Type B pancreatic cell (in vitro differentiated cells): Measurements from ENCODE around the gene TEK. TPM values are rescaled to one million over a fixed set of nuclear protein-coding genes. Genes with fewer than 3 reads are reported as not detected.

Source experiments
- DNase-seq: peaks from one replicate; pipeline ENCODE4 v3.0.0; 2021; ENCODE audit warnings: mixed read lengths; ENCODE audit not compliant: unreplicated experiment; ENCODE audit errors: extremely low spot score
- H3K27ac Mint-ChIP-seq: 2 replicates; pipeline ENCODE4 v1.8.0; 2021; ENCODE audit warnings: mild to moderate bottlenecking, mixed read lengths
- H3K27me3 Mint-ChIP-seq: 2 replicates; pipeline ENCODE4 v1.8.0; 2021; ENCODE audit warnings: mixed read lengths
- H3K36me3 Mint-ChIP-seq: 2 replicates; pipeline ENCODE4 v1.8.0; 2021; ENCODE audit warnings: mixed read lengths
- H3K4me1 Mint-ChIP-seq: one replicate; pipeline ENCODE4 v1.8.0; 2021; ENCODE audit warnings: mixed read lengths; ENCODE audit not compliant: unreplicated experiment
- H3K4me3 Mint-ChIP-seq: 2 replicates; pipeline ENCODE4 v1.8.0; 2021; ENCODE audit warnings: mild to moderate bottlenecking, mixed read lengths
- H3K9me3 Mint-ChIP-seq: 2 replicates; pipeline ENCODE4 v1.8.0; 2021; ENCODE audit warnings: mixed read lengths
- CTCF ChIP-seq: fragments of 200-600 bp; sonication (generic); conservative IDR thresholded peaks from 2 replicates; pipeline ENCODE4 v1.5.0; 2021; ENCODE audit warnings: antibody characterized with exemption, mild to moderate bottlenecking
- total RNA-seq: library from RNA; stranded (reverse); gene quantifications from 2 replicates; pipeline ENCODE4 v1.2.1, GENCODE V29; 2021; ENCODE audit warnings: low replicate concordance

The TEK gene
- total RNA-seq, 1 donor from 2014 or later: 0.63 TPM

DNA sequence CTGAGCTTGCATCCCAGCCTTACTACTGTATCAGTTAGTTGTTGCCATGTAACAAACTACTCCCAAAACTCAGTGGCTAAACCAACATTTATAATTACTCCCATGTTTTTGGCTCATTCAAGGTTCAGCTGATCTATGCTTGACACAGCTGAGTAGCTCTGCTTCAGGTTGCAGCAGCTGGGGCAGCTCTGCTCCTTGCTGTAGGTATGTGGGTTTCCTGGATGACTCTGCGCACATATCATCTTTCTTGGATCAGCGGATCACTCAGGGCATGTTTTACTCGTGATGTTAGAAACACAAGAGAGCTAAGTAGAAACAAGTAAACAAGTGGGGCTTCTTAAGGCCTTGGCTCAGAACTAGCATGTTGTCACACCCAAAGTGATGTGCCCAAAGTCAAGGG lies 15.1 kb downstream of the TEK start:
- H3K4me1 Mint-ChIP-seq: no peaks in the 10 kb centered on the region
- no peaks in the 10 kb centered on the region for H3K9me3 Mint-ChIP-seq
- H3K27me3 Mint-ChIP-seq: no peaks in the 10 kb centered on the region
- no peak overlapping the region for H3K27ac Mint-ChIP-seq
- DNase-seq: no peak
- H3K4me3 Mint-ChIP-seq: no peak overlapping the region
- H3K36me3 Mint-ChIP-seq: no peaks in the 10 kb centered on the region
- no peak for TF ChIP-seq CTCF

DNA sequence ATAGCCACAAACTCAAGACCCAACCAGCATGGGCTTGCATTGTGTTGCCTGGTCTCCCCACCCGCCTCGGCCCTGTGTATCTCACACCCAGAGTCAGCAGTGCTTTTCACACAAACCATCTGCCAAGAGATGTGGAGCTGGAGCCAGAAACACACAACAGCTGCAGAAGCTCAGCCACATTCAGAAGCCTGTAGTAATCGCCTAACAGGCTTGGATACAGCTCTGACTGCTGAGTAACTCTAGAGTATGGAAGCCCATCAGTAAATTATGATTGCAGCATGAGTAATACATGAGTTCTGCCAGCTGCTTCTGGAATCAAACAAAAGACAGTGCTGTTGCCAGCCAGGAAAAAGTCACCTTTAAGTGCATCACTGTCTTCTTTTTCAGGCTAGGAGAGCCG lies 16.0 kb downstream of the TEK start:
- TF ChIP-seq CTCF: no peak
- Mint-ChIP-seq H3K36me3 (no peaks in the 10 kb centered on the region), H3K9me3 (no peaks in the 10 kb centered on the region), H3K4me1 (no peaks in the 10 kb centered on the region), H3K27me3 (peaks cover 3% of the 10 kb centered on the region), H3K27ac (no peak overlapping the region), H3K4me3 (no peak overlapping the region)
- no peak for DNase-seq

DNA sequence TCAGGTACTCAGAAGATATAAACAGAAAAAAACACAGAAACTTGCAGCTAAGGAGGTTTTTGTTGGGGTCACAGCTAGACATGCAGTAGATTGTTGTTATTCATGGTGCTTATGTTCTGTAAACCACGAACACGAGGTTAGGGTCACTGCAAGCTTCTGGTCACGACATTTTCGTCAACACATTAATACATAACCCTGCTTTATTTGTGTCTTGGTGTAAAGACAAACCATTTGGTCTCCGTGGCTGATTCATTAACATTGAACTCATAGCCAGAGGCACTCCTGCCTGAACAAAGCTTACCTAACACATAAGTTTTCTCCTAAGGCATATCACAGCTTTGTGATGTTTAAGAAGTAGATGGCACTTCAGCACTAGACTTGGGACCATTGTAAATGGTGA lies 16.9 kb downstream of the TEK start:
- peaks cover 3% of the 10 kb centered on the region for H3K27me3 Mint-ChIP-seq
- no peaks in the 10 kb centered on the region for H3K4me1 Mint-ChIP-seq
- no peak for DNase-seq
- no peaks in the 10 kb centered on the region for H3K36me3 Mint-ChIP-seq
- H3K4me3 Mint-ChIP-seq: no peak overlapping the region
- TF ChIP-seq CTCF: no peak
- no peaks in the 10 kb centered on the region for H3K9me3 Mint-ChIP-seq
- no peak overlapping the region for H3K27ac Mint-ChIP-seq

- Mint-ChIP-seq H3K27ac (no peak overlapping the region), H3K4me3 (no peak overlapping the region), H3K27me3 (peaks cover 3% of the 10 kb centered on the region), H3K9me3 (no peaks in the 10 kb centered on the region), H3K36me3 (no peaks in the 10 kb centered on the region), H3K4me1 (no peaks in the 10 kb centered on the region)
- TF ChIP-seq CTCF: no peak
- DNase-seq: no peak
Measured at GRCh38 chr9:27126670-27127069, 17.6 kb downstream of the TEK start.

GRCh38 chr9:27129221-27129620 lies 20.2 kb downstream of the TEK start:
- Mint-ChIP-seq H3K27me3 (peaks cover 3% of the 10 kb centered on the region), H3K4me1 (no peaks in the 10 kb centered on the region), H3K27ac (no peak overlapping the region)

More at GRCh38 chr9:27129221-27129620, 20.2 kb downstream of the TEK start:
- DNase-seq: no peak
- Mint-ChIP-seq H3K4me3 (no peak overlapping the region), H3K9me3 (no peaks in the 10 kb centered on the region), H3K36me3 (no peaks in the 10 kb centered on the region)
- no peak for TF ChIP-seq CTCF
